Measurements from ENCODE around the gene COX6B2. TPM values are rescaled to one million over a fixed set of nuclear protein-coding genes. Genes with fewer than 3 reads are reported as not detected.
A peak's percentile ranks its signal among the peaks of the same experiment; 100 is the strongest.

COX6B2 gene
- total RNA-seq, 1 donor from 2014 or later, result not detected

DNA sequence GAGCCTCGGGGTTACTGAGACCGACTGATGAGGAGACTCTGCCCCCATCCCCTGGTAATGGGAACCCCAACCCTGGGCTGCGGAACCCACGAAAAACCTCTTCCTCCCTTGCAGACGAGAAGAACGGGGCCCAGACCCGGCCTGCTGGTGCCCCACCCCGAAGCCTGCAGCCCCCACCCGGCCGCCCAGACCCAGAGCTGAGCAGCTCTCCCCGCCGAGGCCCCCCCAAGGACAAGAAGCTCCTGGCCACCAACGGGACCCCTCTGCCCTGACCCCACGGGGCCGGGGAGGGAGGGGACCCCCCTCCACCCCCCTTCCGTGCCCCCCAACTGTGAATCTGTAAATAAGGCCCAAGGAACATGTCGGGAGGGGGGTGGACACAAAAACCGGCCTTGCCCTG lies 42.7 kb downstream of the COX6B2 start:
- Mint-ChIP-seq H3K36me3 (peaks cover 23% of the 10 kb centered on the region), H3K9me3 (peaks cover 2% of the 10 kb centered on the region), H3K4me1 (peaks cover 15% of the 10 kb centered on the region), H3K4me3 (no peak overlapping the region), H3K27ac (no peak overlapping the region), H3K27me3 (ENCODE audit: insufficient read depth, low read depth) (peaks cover 10% of the 10 kb centered on the region)
- no peak overlapping the region for H3K4me2 ChIP-seq
- H3K79me2 ChIP-seq (ENCODE audit: low read depth), result no peaks in the 10 kb centered on the region
- no peak overlapping the region for H3K9ac ChIP-seq
- no peaks in the 10 kb centered on the region for H3K4me1 ChIP-seq
- H2AFZ ChIP-seq (replicated peaks), result no peak overlapping the region
- H3K27me3 ChIP-seq, result no peaks in the 10 kb centered on the region
- peaks cover 10% of the 10 kb centered on the region for H3F3A ChIP-seq (ENCODE audit: low read depth)
- TF ChIP-seq EZH2phosphoT487 (IDR thresholded peaks at IDR 0.05), result no peak
- no peak for TF ChIP-seq EZH2 (IDR thresholded peaks at IDR 0.05)
- TF ChIP-seq CTCF (IDR thresholded peaks at IDR 0.05), result no peak
- H3K4me3 ChIP-seq, result no peak overlapping the region
- DNase-seq (ENCODE audit: low spot score), result no peak
- no peak overlapping the region for H3K27ac ChIP-seq
- H4K20me1 ChIP-seq (ENCODE audit: low read depth), result no peaks in the 10 kb centered on the region
- no peaks in the 10 kb centered on the region for H3K36me3 ChIP-seq
- no peaks in the 10 kb centered on the region for H3K9me3 ChIP-seq (ENCODE audit: low read depth)

DNA sequence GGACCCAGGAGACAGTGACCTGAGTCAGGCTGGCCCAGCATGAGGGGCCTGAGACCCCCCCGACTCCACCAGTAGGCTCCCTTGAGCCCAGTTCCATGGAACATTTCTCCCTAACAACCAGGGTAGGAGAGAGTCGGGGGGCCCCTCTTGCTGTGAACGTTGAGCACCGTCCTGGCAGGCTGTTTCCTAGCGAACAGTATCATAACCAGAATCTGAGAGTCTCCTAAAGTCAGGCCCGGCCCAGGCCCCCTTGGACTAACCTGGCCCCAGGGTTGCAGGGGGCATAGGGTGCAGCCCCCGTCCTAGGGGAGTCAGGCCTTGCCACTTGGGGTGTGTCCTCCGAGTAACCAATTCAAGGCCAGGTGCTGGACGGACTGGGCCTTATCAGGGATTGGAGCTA lies 43.1 kb downstream of the COX6B2 start:
- Mint-ChIP-seq H3K36me3 (peaks cover 27% of the 10 kb centered on the region), H3K27ac (no peak overlapping the region), H3K4me1 (peaks cover 15% of the 10 kb centered on the region), H3K27me3 (ENCODE audit: insufficient read depth, low read depth) (peaks cover 10% of the 10 kb centered on the region), H3K4me3 (no peak overlapping the region), H3K9me3 (peaks cover 2% of the 10 kb centered on the region)
- no peaks in the 10 kb centered on the region for H3K27me3 ChIP-seq
- TF ChIP-seq EZH2phosphoT487 (IDR thresholded peaks at IDR 0.05), result no peak
- no peak for TF ChIP-seq CTCF (IDR thresholded peaks at IDR 0.05)
- TF ChIP-seq EZH2 (IDR thresholded peaks at IDR 0.05), result no peak
- no peaks in the 10 kb centered on the region for H3K36me3 ChIP-seq
- no peak overlapping the region for H2AFZ ChIP-seq (replicated peaks)
- no peaks in the 10 kb centered on the region for H4K20me1 ChIP-seq (ENCODE audit: low read depth)
- H3K27ac ChIP-seq, result no peak overlapping the region
- peaks cover 10% of the 10 kb centered on the region for H3F3A ChIP-seq (ENCODE audit: low read depth)
- no peaks in the 10 kb centered on the region for H3K4me1 ChIP-seq
- no peak for DNase-seq (ENCODE audit: low spot score)
- no peak overlapping the region for H3K4me2 ChIP-seq
- no peak overlapping the region for H3K9ac ChIP-seq
- no peaks in the 10 kb centered on the region for H3K9me3 ChIP-seq (ENCODE audit: low read depth)
- no peaks in the 10 kb centered on the region for H3K79me2 ChIP-seq (ENCODE audit: low read depth)
- no peak overlapping the region for H3K4me3 ChIP-seq

DNA sequence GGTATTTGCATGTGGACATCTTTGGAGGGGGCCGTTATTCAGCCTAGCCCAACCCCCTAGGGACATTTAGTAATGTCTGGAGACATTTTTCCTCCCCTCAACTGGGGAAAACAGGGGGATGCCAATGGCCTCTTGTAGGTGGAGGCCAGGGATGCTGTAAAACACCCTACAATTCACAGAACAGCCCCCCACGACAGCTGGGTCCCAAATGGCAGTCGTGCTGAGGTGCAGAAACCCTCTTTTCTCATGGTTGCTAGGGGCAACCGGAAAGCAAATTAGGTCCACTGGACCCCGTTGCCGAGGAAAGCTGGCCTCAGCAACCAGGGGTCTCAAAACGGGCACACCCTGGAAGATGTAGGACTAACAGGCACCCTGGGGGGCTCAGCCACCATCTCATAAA lies 44.0 kb downstream of the COX6B2 start:
- H3K36me3 ChIP-seq, result no peaks in the 10 kb centered on the region
- TF ChIP-seq CTCF (IDR thresholded peaks at IDR 0.05) (no peak), EZH2phosphoT487 (IDR thresholded peaks at IDR 0.05) (no peak), EZH2 (IDR thresholded peaks at IDR 0.05) (no peak)
- peaks cover 34% of the 10 kb centered on the region for H3K36me3 Mint-ChIP-seq
- H3K27me3 ChIP-seq, result no peaks in the 10 kb centered on the region
- peak overlapping the region; percentile 7 for H3K4me3 Mint-ChIP-seq
- peaks cover 2% of the 10 kb centered on the region for H3K9me3 Mint-ChIP-seq
- H2AFZ ChIP-seq (replicated peaks), result no peak overlapping the region
- no peaks in the 10 kb centered on the region for H3K4me1 ChIP-seq
- H3K9me3 ChIP-seq (ENCODE audit: low read depth), result no peaks in the 10 kb centered on the region
- H3K9ac ChIP-seq, result no peak overlapping the region
- peaks cover 15% of the 10 kb centered on the region for H3K4me1 Mint-ChIP-seq
- DNase-seq (ENCODE audit: low spot score), result no peak
- peaks cover 10% of the 10 kb centered on the region for H3F3A ChIP-seq (ENCODE audit: low read depth)
- H3K4me2 ChIP-seq, result no peak overlapping the region
- H3K27ac ChIP-seq, result no peak overlapping the region
- H4K20me1 ChIP-seq (ENCODE audit: low read depth), result no peaks in the 10 kb centered on the region
- peak overlapping the region; percentile 40 for H3K27ac Mint-ChIP-seq
- H3K4me3 ChIP-seq, result no peak overlapping the region
- H3K27me3 Mint-ChIP-seq (ENCODE audit: insufficient read depth, low read depth), result peaks cover 10% of the 10 kb centered on the region
- H3K79me2 ChIP-seq (ENCODE audit: low read depth), result no peaks in the 10 kb centered on the region
